ENCODE data around the gene HEY2. TPM values are rescaled to one million over a fixed set of nuclear protein-coding genes. Genes with fewer than 3 reads are reported as not detected.

Gene HEY2
- total RNA-seq, 4 donors from 2014 or later = 1.7 to 3.1 (median 2.3) TPM

GRCh38 chr6:125742024-125742423 is 7.4 kb upstream of the HEY2 start:
- Histone ChIP-seq H3K27ac (replicated peaks in 1 of 4) (no peak overlapping the region), H3K36me3 (no peaks in the 10 kb centered on the region), H3K9me3 (no peaks in the 10 kb centered on the region), H3K27me3 (peaks cover 0 to 22% (median 0%) of the 10 kb centered on the region in 4 donors), H3K4me1 (peaks cover 0 to 8% (median 4%) of the 10 kb centered on the region in 4 donors), H3K4me3 (no peak overlapping the region)
- TF ChIP-seq POLR2A (IDR thresholded peaks at IDR 0.05; ENCODE audit: low read depth) (no peak), CTCF (IDR thresholded peaks at IDR 0.05) (no peak), POLR2AphosphoS5 (IDR thresholded peaks at IDR 0.05) (no peak), EP300 (IDR thresholded peaks at IDR 0.05) (no peak)
- WGBS = 89% methylated on average over 2 of the region's 2 CpGs
- intact Hi-C loops (cut with DNase I) = no loop called here
- DNase-seq (ENCODE audit: extremely low spot score) = no peak

- Histone ChIP-seq H3K36me3 (no peaks in the 10 kb centered on the region), H3K4me1 (peaks cover 0 to 12% (median 9%) of the 10 kb centered on the region in 4 donors), H3K27me3 (peaks cover 0 to 21% (median under 1%) of the 10 kb centered on the region in 4 donors), H3K9me3 (no peaks in the 10 kb centered on the region), H3K4me3 (no peak overlapping the region), H3K27ac (replicated peaks in 1 of 4) (no peak overlapping the region)
- intact Hi-C loops (cut with DNase I) = no loop called here
- no peak for DNase-seq (ENCODE audit: extremely low spot score)
- no peak for TF ChIP-seq EP300 (IDR thresholded peaks at IDR 0.05)
- WGBS = 73% methylated on average over 5 of the region's 5 CpGs
Observed at GRCh38 chr6:125742464-125743120, 6.8 kb upstream of the HEY2 start.

GRCh38 chr6:125743604-125744003 is 5.8 kb upstream of the HEY2 start:
- intact Hi-C loops (cut with DNase I) = no loop called here
- TF ChIP-seq EP300 (IDR thresholded peaks at IDR 0.05) (no peak), POLR2A (IDR thresholded peaks at IDR 0.05; ENCODE audit: low read depth) (no peak), CTCF (IDR thresholded peaks at IDR 0.05) (no peak), POLR2AphosphoS5 (IDR thresholded peaks at IDR 0.05) (no peak)
- Histone ChIP-seq H3K36me3 (no peaks in the 10 kb centered on the region), H3K27me3 (peaks cover 0 to 30% (median 5%) of the 10 kb centered on the region in 4 donors), H3K4me3 (no peak overlapping the region), H3K9me3 (no peaks in the 10 kb centered on the region), H3K27ac (replicated peaks in 1 of 4) (no peak overlapping the region), H3K4me1 (peaks cover 0 to 22% (median 19%) of the 10 kb centered on the region in 4 donors)
- no peak for DNase-seq (ENCODE audit: extremely low spot score)
- WGBS = 69% methylated on average over 2 of the region's 2 CpGs

- Histone ChIP-seq H3K4me1 (peaks cover 0 to 36% (median 32%) of the 10 kb centered on the region in 4 donors), H3K4me3 (no peak overlapping the region), H3K27me3 (peaks cover 0 to 46% (median 7%) of the 10 kb centered on the region in 4 donors), H3K36me3 (no peaks in the 10 kb centered on the region), H3K9me3 (no peaks in the 10 kb centered on the region), H3K27ac (replicated peaks in 1 of 4) (peak overlapping the region in 3 of 4 donors; percentile 88 to 90 (median 89))
- WGBS = 77% methylated on average over 6 of the region's 6 CpGs
- intact Hi-C loops (cut with DNase I) = no loop called here
- TF ChIP-seq POLR2A (IDR thresholded peaks at IDR 0.05; ENCODE audit: low read depth) = no peak
- TF ChIP-seq POLR2AphosphoS5 (IDR thresholded peaks at IDR 0.05) = no peak
- DNase-seq (ENCODE audit: extremely low spot score) = no peak
Observed at GRCh38 chr6:125745281-125746018, 4.0 kb upstream of the HEY2 start.

- Histone ChIP-seq H3K4me3 (peak overlapping the region; percentile 76 to 79 (median 78)), H3K9me3 (no peaks in the 10 kb centered on the region), H3K27me3 (peaks cover 0 to 51% (median 7%) of the 10 kb centered on the region in 4 donors), H3K36me3 (no peaks in the 10 kb centered on the region), H3K27ac (replicated peaks in 1 of 4) (peak overlapping the region in 3 of 4 donors; percentile 88 to 90 (median 89)), H3K4me1 (peaks cover 0 to 39% (median 38%) of the 10 kb centered on the region in 4 donors)
- WGBS = 77% methylated on average over 5 of the region's 5 CpGs
- TF ChIP-seq EP300 (IDR thresholded peaks at IDR 0.05) (no peak), POLR2AphosphoS5 (IDR thresholded peaks at IDR 0.05) (no peak), CTCF (IDR thresholded peaks at IDR 0.05) (no peak), POLR2A (IDR thresholded peaks at IDR 0.05; ENCODE audit: low read depth) (no peak)
- intact Hi-C loops (cut with DNase I) = no loop called here
- no peak for DNase-seq (ENCODE audit: extremely low spot score)
Observed at GRCh38 chr6:125746019-125746414, 3.4 kb upstream of the HEY2 start.
